Nephron (organoid): ENCODE data around the gene RNF14.

Source experiments
- H3K27ac Mint-ChIP-seq, 3 experiments: 2 replicates each; pipeline ENCODE4 v1.8.0; 2020; ENCODE audit warnings: mixed read lengths in 3 of 3, mild to moderate bottlenecking in 2 of 3, moderate library complexity in 1 of 3
- H3K27me3 Mint-ChIP-seq: 2 replicates; pipeline ENCODE4 v1.8.0; 2021; ENCODE audit warnings: low read depth, mild to moderate bottlenecking, moderate library complexity, mixed read lengths
- H3K36me3 Mint-ChIP-seq: 2 replicates; pipeline ENCODE4 v1.8.0; 2020; ENCODE audit warnings: low read depth, mixed read lengths
- H3K4me1 Mint-ChIP-seq: 2 replicates; pipeline ENCODE4 v1.8.0; 2020; ENCODE audit warnings: mixed read lengths
- H3K4me3 Mint-ChIP-seq, 3 experiments: 2 replicates each; pipeline ENCODE4 v1.8.0; 2020; ENCODE audit warnings: mild to moderate bottlenecking in 3 of 3, mixed read lengths in 3 of 3, moderate library complexity in 2 of 3
- H3K9me3 Mint-ChIP-seq: 2 replicates; pipeline ENCODE4 v1.8.0; 2020; ENCODE audit warnings: mixed read lengths
- CTCF ChIP-seq, 3 experiments: fragments of 200-600 bp; sonication (generic); IDR thresholded peaks; one replicate each; pipeline ENCODE4 v1.5.0; 2021; ENCODE audit warnings: antibody characterized with exemption in 3 of 3; ENCODE audit not compliant: unreplicated experiment in 3 of 3

RNF14 gene

GRCh38 chr5:141942185-141942857 is 26.6 kb upstream of the RNF14 start:
- H3K27ac Mint-ChIP-seq = no peak overlapping the region
- H3K9me3 Mint-ChIP-seq = no peaks in the 10 kb centered on the region
- no peaks in the 10 kb centered on the region for H3K4me1 Mint-ChIP-seq
- H3K4me3 Mint-ChIP-seq = no peak overlapping the region
- no peaks in the 10 kb centered on the region for H3K27me3 Mint-ChIP-seq
- H3K36me3 Mint-ChIP-seq = peaks cover 26% of the 10 kb centered on the region
- TF ChIP-seq CTCF (IDR thresholded peaks at IDR 0.05; ENCODE audit: unreplicated experiment in 3 of 3) = no peak

GRCh38 chr5:141944076-141944475 is 24.8 kb upstream of the RNF14 start:
- H3K4me1 Mint-ChIP-seq = no peaks in the 10 kb centered on the region
- no peaks in the 10 kb centered on the region for H3K9me3 Mint-ChIP-seq
- H3K4me3 Mint-ChIP-seq = no peak overlapping the region
- no peak for TF ChIP-seq CTCF (IDR thresholded peaks at IDR 0.05; ENCODE audit: unreplicated experiment in 3 of 3)
- H3K27me3 Mint-ChIP-seq = no peaks in the 10 kb centered on the region
- no peak overlapping the region for H3K27ac Mint-ChIP-seq
- H3K36me3 Mint-ChIP-seq = peaks cover 15% of the 10 kb centered on the region

GRCh38 chr5:141945511-141946051 is 23.3 kb upstream of the RNF14 start:
- Mint-ChIP-seq H3K36me3 (peaks cover 4% of the 10 kb centered on the region), H3K27ac (no peak overlapping the region), H3K4me1 (no peaks in the 10 kb centered on the region), H3K27me3 (no peaks in the 10 kb centered on the region), H3K9me3 (no peaks in the 10 kb centered on the region), H3K4me3 (no peak overlapping the region)
- TF ChIP-seq CTCF (IDR thresholded peaks at IDR 0.05; ENCODE audit: unreplicated experiment in 3 of 3) = no peak

- Mint-ChIP-seq H3K4me1 (peaks cover 10% of the 10 kb centered on the region), H3K4me3 (no peak overlapping the region), H3K36me3 (no peaks in the 10 kb centered on the region), H3K9me3 (no peaks in the 10 kb centered on the region), H3K27me3 (no peaks in the 10 kb centered on the region), H3K27ac (peak overlapping the region in 1 of 3 experiments; percentile 6)
- no peak for TF ChIP-seq CTCF (IDR thresholded peaks at IDR 0.05; ENCODE audit: unreplicated experiment in 3 of 3)
Observed at GRCh38 chr5:141947316-141947715, 21.6 kb upstream of the RNF14 start.

- Mint-ChIP-seq H3K27me3 (no peaks in the 10 kb centered on the region), H3K4me3 (no peak overlapping the region), H3K9me3 (no peaks in the 10 kb centered on the region), H3K27ac (no peak overlapping the region), H3K4me1 (peaks cover 12% of the 10 kb centered on the region), H3K36me3 (no peaks in the 10 kb centered on the region)
- no peak for TF ChIP-seq CTCF (IDR thresholded peaks at IDR 0.05; ENCODE audit: unreplicated experiment in 3 of 3)
Observed at GRCh38 chr5:141948812-141949211, 20.1 kb upstream of the RNF14 start.

DNA sequence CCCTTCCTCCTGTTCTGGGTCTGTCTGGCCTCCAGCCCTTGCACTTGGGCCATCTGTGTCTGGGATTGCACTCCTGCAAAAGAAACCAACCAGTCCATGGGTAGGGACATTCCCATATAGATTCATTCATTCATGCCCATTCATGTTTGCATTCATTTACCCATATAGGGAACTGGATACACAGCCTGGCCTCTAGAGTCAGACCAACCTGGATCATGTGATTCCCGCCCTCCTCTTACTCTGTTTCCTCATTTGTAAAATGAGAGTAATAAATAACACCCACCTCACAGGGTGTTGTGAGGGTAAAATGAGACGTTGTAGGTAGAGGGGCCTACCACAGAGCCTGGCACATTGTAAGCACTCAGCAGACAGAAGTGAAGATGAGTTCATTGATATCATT is 19.4 kb upstream of the RNF14 start:
- Mint-ChIP-seq H3K9me3 (no peaks in the 10 kb centered on the region), H3K27me3 (no peaks in the 10 kb centered on the region), H3K4me3 (no peak overlapping the region), H3K27ac (no peak overlapping the region), H3K36me3 (no peaks in the 10 kb centered on the region), H3K4me1 (peaks cover 12% of the 10 kb centered on the region)
- TF ChIP-seq CTCF (IDR thresholded peaks at IDR 0.05; ENCODE audit: unreplicated experiment in 3 of 3) = no peak
